SH-SY5Y (cell line): ENCODE results near the gene CELA2B.

Experiments used
- GATA2 ChIP-seq: IDR thresholded peaks from 2 replicates; pipeline ENCODE4 v1.6.1; 2011; ENCODE audit warnings: mild to moderate bottlenecking, low read depth, low read length
- GATA3 ChIP-seq: IDR thresholded peaks from 2 replicates; pipeline ENCODE4 v1.6.1; 2011; ENCODE audit warnings: low read depth, mild to moderate bottlenecking, low read length, moderate library complexity

DNA sequence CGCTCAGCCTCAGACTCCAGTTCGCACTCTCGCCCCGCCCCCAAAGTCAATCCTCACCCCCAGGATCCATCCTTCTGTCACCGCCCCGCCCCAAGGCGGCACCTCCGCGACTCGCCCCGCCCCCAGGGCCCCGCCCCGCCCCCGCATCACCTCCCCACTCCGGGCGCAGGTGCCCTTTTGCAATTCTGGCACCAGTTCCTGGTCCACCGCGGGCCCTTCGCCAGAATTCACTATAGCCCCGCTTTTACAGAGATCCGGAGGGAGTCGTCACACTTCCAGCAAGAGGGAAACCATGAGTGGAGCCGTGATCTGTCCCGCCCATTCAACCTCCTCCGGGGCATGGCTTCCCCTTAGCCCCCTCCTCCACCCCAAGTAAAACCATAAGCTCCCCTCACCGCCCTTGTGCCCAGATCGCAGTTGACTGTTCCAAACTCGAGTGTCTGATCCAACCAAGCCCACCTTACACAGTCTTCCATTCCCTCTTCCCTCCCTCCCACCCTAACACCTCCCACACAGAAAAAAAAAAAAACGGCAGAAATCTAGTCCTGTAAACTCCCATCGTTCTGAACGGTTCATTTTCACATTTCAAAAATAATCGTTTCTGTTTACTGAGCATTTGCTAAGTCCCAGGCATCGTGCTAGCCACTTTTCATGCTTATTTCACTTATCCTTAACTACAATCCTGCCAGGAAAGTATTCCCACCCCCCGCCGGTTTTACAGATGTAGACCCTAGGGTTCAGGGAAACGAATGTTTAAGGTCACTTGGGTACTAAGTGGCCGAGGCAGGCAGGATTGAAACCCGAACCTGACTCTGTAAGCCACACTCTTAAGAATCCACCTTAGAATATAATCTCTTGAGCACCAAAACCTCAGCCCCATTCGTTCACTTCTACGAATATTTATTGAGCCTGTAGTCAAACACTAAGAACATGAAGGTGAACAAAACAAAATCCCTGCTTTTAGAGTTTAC, 49.4 kb downstream of the CELA2B start:
- TF ChIP-seq GATA2 (no peak), GATA3 (no peak)
